HG02610 (cell line): ENCODE results near the gene HGD.
"Not testable (repeated sequence)": the region's sequence is repeated elsewhere in the genome, so short reads cannot be mapped to it uniquely, and the experiment has no call there.

Source experiments
- ATAC-seq: cut with Tn5 transposase; IDR thresholded peaks from one replicate; pipeline ENCODE4 v1.9.1; 2021; ENCODE audit warnings: mild to moderate bottlenecking, moderate library complexity; ENCODE audit not compliant: unreplicated experiment

The HGD gene, protein sequence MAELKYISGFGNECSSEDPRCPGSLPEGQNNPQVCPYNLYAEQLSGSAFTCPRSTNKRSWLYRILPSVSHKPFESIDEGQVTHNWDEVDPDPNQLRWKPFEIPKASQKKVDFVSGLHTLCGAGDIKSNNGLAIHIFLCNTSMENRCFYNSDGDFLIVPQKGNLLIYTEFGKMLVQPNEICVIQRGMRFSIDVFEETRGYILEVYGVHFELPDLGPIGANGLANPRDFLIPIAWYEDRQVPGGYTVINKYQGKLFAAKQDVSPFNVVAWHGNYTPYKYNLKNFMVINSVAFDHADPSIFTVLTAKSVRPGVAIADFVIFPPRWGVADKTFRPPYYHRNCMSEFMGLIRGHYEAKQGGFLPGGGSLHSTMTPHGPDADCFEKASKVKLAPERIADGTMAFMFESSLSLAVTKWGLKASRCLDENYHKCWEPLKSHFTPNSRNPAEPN

GRCh38 chr3:120682095-120682681 lies at the start of gene HGD:
Gene HGD, minus strand, starts transcription at chr3:120682239. Its CDS starts 128 bp downstream, at chr3:120682111.
- no peak for ATAC-seq

DNA sequence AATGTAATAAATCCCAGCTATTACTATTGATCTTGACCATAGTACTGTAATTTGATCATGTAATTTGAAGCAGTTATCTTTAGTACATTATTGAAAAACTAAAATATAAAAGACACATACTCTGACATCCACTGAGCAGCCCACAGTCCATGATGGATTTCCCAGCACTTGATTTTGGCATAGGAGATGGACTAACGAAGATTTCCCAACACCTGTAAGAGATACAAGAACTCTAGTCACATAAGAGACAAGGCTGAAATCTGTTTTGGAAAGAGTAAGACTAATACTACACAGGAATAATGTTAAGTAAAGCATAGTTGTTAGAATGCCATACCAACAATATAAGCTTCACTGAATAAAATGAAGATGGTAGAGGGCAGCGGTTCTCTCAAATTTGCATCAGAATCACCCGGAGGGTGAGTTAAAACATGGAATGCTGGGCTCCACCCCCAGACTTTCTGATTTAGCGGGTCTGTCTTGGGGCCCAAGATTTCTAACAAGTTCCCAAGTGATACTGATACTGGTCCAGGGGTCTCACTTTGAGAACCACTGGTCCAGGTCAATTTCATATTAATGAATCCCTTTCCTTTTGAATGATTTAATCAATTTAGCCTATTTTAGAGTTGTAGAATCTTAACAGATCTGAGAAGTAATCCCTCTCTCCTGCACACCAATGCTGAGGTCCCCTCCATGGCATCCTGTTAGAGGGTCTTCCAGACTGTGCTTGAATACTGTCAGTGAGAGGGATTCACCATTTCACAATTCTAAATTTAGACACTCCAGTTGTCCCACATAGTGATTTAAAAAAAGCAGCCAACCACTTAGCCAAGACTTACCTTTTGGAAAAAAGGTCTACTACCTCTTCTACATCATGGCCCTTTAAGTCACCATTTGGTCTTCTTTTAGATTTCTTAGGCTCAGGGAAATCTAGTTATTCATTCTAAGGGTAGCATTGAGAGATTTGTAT lies 48.8 kb upstream of the HGD start:
- ATAC-seq, result no peak

DNA sequence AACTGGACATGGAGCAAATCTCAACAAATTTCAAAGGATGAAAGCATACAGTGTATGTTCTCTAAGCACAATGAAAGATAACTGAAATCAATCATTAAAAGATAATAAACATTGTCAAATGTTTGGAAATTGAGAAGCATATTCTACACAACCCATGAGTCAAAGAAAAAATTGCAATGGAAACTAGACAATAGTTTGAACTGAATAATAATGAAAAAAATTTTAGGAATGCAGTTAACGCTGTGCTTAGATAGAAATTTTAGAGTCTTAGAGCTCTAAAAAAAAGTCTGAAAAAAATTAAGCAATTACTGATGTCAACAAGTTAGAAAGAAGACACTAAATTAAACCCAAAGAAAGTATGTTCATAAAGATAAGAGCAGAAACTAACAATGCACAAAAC lies 44.8 kb upstream of the HGD start:
- ATAC-seq, result no peak

- ATAC-seq, result not testable (repeated sequence)
Observed at GRCh38 chr3:120719167-120719834, 37.3 kb upstream of the HGD start.

GRCh38 chr3:120713262-120713661 lies 31.2 kb upstream of the HGD start:
- ATAC-seq, result no peak

DNA sequence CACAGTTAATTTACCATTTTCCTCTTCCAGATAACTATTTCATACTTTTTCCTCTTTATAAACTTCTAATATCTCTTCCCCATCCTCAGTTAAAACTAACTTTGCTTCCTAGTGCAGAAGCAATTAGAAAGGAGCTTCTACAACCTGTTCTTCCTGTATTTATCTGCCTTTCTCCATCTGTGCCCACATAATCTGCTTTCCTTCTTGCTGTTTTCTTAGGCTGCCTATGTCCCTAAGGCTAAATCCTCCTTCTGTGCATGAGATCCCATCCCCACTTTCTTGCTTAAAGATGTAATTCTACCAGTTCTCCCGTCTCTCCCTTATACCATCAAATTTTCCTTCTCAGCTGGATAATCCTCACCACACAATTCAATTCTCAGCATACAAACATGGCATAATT lies 28.3 kb upstream of the HGD start:
- ATAC-seq, result no peak

DNA sequence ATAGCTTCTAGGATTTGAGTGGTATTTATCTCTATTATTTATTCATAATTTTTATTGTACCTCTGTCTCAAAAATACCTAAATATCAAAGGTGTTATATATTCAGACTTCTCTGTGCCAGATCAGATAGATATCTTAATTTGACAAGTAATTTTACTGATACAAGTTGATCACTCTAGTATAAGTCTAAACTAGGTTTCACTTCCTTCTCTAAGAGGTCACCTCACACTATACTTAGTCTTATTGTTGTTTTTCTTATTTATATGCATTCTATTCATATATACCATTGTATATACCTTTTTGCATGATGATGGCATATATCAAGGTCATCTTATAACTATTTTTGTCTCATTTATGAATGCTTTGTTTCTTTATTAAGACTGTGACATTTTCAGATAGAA lies 26.4 kb upstream of the HGD start:
- peak; percentile 75 for ATAC-seq

DNA sequence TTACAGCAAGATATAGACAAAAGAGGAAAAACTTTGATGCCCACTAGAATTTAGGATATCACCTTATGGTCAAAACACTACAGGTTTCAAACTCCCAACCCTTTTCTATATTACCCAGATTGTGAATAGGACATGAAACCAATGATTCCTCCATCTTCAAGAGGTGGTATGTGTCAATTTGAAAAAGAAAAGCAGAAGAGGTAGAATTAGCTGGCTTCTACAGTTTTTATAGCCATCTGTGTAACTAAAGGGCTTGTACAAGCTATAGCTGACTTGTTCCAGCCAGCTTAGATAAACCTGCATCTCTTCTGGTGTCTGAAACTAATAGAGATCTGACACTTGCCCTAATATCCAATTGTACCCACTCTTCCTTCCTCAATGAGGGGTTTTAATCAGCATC lies 24.9 kb upstream of the HGD start:
- peak; percentile 44 for ATAC-seq

- no peak for ATAC-seq
Observed at GRCh38 chr3:120705884-120706582, 24.0 kb upstream of the HGD start.

GRCh38 chr3:120699333-120699732 lies 17.3 kb upstream of the HGD start:
- ATAC-seq, result no peak

DNA sequence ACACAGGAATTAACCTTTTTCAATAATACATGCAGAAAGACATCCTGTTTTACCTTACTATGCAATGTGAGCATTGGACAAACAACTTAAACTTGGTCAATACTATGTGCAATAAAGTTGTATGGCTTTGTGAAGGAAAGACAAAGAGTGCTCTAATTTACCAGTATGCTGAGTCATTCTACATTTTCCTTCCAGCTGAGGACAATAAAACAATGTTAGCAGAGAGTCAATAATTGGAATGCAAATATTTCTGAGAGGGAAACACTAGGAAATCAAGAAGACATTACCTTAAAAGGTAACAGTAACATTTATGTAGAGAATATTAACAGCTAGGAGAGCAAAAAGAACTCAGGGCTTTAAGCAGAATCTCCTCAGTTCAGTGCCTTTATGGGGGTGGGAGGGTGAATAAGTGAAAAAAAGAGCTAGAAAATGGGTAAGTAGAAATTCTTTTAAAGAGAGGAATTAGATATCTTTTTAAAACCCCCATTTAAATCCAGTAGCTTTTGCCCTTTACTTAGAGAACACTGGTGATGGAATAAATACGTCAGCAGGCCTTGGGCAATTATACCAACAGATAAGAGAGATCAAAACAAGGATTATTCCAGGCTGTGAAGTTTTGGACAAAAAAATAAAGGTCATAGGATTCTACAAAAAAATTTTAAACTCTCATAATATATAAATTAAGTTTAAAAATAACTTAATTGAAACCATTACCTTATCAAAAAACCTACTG lies 11.6 kb upstream of the HGD start:
- no peak for ATAC-seq

- no peak for ATAC-seq
Observed at GRCh38 chr3:120689395-120689794, 7.4 kb upstream of the HGD start.

DNA sequence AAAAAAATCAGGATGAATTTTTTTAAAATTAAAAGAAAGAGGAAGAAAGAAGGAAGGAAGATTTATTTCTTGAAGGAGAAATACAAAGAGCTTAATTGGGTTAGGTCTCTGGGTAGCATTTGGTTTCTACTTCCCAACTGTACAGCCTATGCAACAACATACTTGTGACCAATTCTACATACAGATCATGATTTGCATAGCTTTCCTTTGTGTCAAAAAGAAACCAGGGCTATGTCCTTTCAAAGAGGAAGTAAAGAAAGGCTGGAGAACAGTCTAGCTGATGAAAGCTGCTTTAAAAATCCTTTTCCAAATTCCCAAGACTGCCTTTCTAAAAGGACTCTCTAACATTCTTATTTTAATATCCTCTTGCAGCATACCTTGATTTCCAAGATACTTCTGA lies 6.1 kb upstream of the HGD start:
- peak; percentile 100 for ATAC-seq

DNA sequence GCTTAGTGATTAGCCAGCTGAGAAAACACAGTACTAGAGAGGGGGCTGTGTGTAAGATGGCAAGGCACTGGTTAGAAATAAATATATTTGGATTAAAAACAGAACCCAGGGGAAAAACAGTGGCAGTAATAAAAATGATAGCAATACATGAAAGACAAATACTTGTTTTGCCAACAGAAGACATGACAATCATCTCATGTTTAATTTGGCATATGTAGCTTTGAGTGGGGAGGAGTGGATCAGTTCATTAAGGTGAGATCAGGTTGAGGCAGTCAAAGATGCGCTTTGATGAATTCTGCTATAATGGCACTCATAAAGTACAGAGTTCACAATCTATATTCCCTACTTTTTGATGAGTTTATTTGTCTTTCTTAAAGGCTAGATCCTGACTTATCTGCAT lies 3.4 kb upstream of the HGD start:
- no peak for ATAC-seq

- ATAC-seq, result no peak
Observed at GRCh38 chr3:120684896-120685295, 2.9 kb upstream of the HGD start.

GRCh38 chr3:120683671-120684301 lies 1.7 kb upstream of the HGD start:
- ATAC-seq, result no peak

DNA sequence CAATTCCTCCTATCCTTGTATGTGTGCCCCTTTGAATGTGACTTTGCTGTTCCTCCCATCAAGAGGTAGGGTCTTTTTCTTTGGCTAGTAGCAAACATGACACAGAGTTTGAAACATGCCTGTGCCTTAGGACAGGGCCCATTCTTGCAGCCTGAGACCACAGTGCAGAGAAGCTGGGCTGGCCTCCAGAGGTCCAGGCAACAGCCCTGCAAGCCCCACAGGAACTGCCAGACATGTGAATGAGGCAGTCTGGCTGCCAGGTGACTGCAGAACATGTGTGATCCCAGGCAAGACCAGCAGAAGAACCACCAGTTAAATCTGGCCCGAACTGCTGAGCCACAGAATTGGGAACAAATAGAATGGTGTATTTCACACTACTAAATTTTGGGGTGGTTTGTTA lies 1.2 kb upstream of the HGD start:
- no peak for ATAC-seq

- no peak for ATAC-seq
Observed at GRCh38 chr3:120681506-120682038, 467 bp downstream of the HGD start.

DNA sequence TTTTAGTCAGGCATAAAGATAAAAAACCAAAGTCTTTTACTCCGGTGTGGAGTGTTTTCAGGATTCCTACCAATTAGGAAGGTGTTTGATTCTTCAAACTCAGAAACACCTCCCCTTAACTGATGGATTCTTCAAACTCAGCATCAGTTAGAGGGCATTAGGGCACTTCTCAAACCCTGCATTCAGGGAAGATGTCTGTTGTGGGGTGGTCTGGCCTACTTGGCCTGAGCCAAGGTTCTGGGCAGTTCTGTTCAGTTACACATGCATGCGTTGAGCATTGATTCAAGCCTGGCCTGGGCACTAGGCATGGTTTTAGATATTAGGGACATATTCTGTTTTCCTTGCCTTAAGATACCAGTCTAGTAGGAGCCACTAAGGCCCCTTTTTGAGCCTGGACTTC lies 1.0 kb downstream of the HGD start:
- no peak for ATAC-seq
